ENCODE results near the gene RHBDF2.
"Not testable (repeated sequence)": the region's sequence is repeated elsewhere in the genome, so short reads cannot be mapped to it uniquely, and the experiment has no call there.

Gene RHBDF2

DNA sequence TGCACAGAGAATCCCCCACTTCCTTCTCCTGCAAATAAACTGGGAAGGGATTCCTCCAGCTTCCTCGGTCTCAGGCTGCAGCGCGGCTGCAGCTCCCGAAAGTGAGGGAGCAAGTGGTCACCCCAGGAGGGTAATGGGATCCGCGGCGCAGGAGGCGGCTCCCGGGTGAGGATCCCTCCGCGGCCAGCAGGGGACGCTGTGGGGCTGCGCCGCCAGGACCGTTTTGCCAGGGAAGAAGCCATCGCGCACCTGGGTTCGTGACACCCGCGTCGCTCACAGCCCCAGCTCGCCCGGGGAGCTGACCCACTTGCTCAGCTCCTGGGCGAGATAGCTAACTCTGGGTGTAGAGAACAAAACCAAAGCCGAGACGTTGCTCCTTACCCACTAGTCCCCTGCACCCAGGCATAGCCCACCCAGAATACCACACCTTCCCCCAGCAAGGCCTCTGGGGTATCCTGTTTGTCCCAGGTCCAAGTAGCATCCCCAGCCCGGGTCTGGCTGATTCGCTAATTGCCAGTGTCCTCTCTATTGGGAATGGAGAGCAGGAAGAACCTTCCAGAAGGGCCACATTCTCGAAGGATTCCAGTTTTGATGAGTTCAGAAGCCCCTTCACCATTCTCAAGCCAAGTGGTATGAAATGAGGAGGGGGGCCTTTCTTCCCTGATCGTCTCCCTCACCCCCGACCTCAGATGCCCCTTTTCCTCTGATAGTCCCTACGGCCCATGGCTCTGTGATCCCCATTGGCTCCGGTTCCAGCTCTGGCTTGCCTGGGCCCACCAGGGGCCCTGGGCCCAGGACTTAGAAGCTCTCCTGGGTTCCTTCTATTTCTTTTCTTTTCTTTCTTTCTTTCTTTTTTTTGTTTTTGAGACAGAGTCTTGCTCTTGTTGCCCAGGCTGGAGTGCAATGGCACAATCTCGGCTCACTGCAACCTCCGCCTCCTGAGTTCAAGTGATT, 22.1 kb upstream of the RHBDF2 start:
- peak; percentile 45 to 66 for DNase-seq

DNA sequence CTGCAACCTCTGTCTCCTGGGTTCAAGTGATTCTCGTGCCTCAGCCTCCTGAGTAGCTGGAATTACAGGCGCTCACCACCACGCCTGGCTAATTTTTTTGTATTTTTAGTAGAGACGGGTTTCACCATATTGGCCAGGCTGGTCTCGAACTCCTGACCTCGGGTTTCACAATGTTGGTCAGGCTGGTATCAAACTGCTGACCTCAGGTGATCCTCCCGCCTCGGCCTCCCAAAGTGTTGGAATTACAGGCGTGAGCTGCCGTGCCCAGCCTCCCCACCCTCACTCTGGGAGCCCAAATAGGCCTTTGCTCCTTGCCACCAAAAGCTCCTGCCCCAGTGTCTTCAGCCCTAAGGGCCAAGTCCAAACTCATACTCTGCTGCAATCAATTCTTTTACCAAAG, 20.5 kb upstream of the RHBDF2 start:
- not testable (repeated sequence) for DNase-seq

DNA sequence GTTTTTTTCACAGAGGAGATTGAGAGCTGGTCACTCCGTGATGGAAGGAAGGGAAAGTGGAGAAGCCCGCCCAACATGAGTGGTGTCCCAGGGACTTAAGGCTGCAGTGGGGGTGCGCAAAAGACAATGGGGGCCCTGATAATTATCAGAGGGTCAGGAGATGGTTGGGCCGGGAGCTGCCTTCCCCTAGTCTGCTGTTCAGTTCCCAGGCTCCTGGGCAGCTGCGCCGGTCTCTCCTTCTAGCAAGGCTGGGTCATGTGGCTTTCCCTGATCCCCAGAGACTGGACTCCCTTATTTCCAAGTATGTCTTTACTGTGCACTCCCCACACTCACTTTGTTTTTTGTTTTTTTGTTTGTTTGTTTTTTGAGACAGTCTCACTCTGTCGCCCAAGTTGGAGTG, 20.0 kb upstream of the RHBDF2 start:
- no peak for DNase-seq

DNA sequence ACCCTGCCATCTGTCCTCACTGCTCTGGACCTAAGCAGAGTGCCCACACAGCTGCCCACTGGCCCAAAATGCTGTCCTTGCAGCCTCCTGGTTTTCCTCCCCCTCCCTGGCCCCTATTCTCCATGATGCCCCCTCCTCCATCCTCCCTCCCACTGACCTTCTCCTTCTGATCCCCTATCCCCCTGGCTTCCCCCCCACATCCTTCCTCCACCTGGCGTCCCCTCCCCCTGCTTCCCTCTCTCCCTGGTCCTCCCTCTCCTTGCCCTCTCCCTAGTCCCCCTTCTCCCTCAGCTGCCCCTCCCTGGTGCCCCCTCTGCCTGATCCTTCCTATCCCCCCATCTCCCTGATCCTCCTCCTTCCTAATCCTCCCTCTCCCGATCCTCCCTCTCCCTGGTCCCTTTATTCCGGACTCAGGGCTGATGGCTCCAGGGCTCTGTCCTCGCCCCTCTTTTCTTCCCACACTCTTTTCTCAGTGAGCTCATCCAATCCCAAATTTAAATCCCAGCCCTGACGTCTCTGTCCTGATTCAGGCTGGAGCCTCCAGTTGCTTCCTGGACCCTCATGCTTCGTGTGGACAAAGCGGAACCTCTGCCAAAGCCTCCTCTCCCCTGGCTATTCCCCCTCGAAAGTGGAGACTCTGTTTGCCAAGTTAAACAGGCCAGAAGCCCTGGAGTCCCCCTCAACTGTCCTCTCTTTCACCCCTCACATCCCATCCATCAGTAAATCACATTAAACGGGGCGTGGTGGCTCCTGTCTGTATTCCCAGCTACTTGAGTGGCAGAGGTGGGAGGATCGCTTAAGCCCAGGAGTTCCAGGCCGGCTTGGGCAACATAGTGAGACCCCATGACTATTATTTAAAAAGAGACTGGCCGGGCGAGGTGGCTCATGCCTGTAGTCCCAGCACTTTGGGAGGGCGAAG, 18.1 kb upstream of the RHBDF2 start:
- no peak for DNase-seq

DNA sequence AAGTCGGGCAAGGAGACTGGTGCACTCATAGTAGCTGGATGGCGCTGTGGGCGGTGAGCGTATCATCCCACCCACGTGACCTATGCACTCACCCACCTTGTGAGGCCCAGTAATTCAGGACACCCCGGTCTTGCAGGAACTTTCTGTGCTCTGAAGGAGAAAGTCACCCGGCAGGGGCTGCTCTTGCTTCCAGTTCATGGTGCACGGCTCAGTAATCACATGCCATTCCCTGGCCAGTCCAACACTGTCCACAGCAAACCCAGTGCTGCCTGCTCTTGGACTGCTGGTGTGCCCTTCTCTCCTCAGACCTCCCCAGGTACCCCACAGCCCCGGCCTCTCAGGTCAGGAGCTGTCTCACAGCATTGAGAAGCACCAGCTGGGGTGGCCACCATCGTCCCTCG, 16.4 kb upstream of the RHBDF2 start:
- no peak for DNase-seq

DNA sequence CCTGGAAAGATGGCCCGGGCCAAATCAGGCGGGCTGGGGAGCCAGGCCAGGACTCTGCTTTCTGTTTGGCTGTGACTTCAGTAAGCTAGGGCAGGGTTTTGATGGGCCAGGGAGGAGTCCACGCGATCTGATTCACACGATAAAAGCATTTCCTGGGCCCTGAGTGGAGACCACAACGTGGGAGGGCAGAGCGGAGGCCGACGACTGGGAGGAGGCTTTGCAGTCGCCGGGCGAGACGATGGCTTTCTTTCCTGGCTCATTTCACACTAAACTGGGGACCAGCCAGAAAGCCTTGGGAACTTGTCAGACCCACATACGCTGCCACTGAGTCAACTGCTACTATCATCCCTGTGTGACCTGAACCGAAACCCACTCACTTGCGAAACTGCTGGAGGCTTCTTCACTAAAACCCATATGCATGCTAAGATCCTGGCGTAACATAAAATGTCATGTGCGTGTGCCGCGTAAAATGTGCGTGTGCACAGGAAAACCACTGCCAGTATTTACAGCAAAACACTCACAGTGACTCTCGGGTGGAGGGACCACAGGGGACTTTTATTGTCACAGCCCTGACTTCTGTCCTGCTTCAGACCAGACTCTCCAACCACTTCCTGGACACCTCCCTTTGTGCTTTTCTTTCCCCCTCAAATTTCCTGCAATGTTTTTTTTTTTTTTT, 14.2 kb upstream of the RHBDF2 start:
- DNase-seq: no peak

DNA sequence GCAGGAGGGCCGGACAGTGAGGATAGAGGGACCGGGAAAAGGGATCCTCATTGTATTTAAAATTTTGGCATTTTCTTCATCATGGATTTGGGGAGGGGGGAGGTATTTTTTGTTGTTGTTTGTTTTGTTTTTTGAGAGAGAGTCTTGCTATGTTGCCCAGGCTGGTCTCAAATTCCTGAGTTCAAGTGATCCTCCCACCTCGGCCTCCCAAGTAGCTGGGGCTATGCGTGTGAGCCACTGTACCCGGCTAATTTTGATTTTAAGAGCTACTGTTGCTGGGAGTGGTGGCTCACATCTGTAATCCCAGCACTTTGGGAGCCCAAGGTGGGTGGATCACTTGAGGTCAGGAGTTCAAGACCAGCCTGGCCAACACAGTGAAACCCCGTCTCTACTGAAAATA, 13.1 kb upstream of the RHBDF2 start:
- DNase-seq: not testable (repeated sequence)

DNA sequence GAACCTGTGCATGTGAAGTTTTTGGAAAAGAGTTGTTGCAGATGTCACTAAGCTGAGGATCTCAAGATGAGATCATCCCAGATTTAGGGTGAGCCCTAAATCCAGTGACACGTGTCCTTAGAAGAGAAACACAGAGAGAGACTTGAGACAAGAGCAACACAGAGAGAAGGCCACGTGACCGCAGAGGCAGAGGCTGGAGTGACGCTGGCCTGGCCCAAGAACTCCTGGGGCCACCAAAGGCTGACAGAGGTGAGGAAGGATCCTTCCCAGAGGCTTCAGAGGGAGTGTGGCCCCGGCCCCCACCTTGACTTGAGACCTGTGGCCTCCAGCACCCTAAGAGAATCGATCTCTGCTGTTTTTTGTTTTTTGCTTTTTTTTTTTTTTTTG, 12.1 kb upstream of the RHBDF2 start:
- no peak for DNase-seq

DNA sequence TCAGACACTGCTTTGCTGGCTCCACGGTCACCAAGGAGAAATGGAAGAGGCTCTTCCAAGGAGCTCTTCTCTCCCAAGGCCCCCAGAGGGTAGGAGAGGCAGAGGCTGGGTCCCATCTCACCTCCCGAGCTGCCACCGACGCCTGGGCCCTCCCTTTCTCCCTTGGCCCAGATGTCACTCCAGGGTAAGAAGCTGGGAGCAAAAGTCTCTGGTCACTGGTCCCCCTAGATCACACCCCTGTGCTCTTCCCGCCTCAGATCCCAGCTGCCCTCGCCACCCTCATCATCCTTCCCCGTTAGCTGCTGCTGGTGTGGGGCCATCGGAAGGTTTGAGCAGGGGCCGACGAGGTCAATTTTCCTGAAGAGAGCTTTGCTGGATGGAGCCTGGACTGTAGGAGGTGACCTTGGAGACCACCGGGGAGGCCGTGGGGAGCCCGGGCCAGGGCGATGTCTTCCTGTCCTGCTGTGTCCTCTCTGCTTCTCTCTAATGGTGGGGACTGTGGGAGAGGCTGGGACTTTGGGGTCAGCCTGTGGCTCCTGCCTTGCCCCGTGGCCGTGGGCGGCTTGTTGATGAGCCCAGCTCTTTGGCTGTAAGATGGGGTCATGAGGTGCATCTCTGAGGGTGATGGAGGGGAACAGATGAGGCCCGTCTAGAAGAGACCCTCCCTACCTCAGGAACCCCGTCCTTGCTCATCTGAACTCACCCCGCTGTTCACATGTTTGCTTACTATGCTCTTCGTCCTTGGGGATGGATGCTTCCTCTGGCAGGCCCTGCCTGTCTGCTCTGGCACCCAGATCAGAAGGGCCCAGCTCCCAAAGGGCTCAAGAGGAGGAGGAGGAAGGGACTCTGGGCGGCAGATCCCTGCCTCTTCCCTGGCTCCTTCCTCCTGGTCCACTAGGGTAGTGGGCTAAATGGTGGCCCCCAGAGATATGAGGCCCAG, 11.4 kb upstream of the RHBDF2 start:
- no peak for DNase-seq

DNA sequence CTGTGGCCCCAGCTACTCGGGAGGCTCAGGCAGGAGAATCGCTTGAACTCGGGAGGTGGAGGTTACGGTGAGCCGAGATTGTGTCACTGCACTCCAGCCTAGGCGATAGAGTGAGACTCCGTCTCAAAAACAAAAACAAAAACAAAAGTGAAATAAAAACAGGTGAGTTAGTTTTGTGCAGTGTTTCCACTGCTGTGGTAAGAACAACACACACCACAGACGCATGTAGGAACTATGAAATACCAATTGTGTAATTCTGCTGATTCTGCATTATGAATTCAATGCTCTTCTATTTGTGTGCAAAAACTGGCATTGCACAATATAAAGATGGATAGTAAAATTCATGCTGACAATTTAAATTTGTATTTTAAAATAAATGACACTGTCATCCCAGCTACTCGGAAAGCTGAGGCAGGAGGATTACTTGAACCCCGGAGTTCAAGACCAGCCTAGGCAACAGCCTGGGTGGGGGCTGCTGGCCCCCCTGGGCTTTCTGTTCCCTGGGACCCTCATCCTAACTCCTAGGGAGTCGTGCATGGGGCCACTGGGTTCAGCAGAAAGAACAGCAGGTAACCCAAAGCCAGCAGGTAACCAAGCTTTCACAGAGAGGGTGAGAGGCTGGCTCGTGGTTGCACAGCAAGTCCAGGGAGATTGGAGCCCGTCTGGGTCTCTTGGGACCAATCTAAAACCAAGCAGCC, 10.6 kb upstream of the RHBDF2 start:
- DNase-seq: no peak

DNA sequence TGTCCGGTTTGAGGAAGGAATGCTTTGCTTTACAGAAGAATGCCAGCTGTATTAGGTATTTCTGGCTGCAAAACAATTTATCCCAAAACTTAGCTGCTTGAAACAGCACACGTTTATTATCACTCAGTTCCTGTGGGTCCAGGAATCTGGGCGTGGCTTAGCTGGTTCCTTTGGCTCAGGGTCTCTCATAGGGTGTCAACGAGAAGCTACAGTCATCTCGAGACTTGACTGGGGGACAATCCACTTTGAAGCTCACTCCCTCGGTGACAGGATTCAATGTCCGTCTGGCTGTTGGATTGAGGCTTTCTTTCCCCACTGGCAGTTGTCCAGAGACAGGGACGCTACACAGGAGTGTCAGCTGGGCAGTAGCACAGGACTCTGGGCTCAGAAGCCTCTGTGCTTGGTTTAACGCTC, 9.6 kb upstream of the RHBDF2 start:
- no peak for DNase-seq

DNA sequence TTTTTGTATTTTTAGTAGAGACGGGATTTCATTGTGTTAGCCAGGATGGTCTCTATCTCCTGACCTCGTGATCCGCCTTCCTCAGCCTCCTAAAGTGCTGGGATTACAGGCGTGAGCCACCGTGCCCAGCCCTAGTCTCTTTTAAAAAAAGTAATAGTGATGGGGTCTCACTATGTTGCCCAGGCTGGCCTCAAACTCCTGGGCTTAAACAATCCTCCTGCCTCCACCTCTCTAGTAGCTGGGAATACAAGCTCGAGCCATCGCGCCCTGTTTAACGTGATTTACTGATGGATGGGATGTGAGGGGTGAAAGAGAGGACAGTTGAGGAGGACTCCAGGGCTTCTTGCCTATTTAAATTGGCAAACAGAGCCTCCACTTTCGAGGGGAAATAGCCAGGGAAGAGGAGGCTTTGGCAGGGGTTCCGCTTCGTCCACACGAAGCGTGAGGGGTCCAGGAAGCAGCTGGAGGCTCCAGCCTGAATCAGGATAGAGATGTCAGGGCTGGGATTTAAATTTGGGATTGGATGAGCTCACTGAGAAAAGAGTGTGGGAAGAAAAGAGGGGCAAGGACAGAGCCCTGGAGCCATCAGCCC, 7.3 kb upstream of the RHBDF2 start:
- not testable (repeated sequence) for DNase-seq

DNA sequence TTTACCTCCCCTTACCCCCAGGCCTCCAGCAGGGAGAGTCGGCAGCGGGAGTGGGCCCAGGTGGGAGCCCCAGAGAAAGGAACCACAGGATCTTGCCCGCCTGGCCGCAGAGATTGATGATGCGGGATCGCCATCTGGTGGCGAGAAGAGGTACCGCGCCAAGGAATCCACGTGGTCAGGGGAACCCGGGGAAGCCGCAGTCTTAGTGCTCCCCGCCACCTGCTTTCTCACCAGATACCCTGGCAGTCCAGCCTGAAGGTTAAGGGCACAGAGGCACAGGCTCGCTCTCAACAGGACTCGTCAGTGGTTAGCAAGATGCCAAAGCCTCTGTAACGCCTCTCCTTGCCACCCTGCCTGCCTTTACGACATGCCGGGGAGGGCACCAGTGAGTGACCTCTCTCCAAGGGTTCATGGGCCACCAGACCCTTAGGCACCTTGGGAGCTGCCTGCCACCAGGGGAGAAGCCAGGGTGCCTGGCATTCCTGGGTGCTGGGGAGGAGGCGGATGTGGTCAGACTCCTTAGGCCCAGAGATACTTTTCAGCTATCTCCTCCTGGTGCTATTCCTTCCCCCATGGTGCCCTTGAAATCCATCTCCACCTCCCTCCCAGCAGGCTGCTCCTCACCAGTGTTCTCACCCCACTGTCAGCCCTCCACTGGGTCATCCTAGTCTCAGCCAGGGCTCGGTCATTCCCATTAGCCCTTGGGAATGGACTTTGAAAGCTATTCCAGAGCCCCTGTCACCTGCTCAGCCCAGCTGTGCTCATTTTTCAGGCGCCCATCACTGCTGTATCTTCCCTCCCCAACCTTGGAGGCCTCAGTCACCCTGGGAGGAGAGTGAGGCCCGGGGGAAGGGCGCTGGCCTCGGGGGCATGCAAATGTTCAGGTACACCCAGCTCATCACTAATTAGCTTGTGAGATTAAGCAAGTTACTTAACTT, 5.5 kb upstream of the RHBDF2 start:
- DNase-seq: peak; percentile 53 to 86

DNA sequence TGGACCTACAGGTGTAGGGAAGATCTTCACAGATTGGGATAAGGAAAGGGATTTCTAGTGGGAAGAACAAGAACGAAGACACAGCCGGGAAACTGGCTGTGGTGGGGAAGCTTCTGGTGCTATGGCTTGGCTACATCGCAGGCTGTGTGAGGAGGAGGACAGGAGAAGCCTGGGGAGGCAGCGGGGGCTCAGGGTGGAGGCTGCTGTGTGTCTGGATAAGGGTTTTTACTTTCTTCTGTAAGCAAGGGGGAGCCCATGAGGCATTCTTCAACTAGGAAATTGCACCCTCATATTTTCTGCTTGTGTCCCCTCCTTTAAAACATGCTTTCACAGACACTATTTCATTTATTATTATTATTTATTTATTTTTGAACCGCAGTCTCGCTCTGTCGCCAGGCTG, 2.9 kb upstream of the RHBDF2 start:
- no peak for DNase-seq

DNA sequence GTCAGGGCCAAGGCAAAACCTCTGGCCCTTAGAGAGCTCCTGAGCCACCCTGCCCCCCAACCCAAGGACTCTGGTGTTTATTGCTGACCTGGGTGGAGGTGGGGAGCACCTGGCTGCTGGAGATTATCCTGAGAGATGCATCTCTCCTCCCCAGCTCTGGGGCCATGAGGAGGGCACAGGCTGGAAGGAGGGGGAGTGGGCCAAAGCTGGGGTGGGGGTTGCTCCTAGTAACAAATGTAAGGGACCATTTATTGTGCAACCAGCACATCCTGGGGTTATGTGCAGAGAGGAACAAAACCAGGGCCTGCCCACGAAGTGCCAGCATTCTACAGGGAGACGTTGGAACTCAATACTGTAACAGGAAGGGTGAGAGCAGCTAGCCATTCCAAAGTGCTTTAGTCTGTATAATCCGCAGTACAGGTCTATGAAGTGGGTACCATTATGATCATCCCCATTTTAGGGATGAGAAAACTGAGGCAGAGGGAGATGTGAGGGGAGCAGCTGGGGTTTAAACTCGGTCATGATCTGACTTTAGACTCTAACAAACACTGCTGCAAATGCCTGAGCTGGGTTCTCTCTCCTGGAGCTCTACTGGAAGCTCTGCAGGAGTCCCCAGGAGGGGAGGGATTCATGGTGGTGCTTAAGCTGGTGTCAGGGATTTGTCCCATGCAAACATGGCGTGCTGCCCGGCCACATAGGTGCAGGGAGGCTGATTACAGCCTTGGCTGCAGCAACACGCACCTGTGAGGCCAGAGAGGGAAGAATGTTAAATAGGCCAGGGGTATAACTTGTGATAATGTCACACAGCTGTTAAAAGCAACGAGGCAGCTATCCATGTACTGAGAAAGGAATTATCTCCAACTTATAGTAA, 1.4 kb upstream of the RHBDF2 start:
- no peak for DNase-seq

DNA sequence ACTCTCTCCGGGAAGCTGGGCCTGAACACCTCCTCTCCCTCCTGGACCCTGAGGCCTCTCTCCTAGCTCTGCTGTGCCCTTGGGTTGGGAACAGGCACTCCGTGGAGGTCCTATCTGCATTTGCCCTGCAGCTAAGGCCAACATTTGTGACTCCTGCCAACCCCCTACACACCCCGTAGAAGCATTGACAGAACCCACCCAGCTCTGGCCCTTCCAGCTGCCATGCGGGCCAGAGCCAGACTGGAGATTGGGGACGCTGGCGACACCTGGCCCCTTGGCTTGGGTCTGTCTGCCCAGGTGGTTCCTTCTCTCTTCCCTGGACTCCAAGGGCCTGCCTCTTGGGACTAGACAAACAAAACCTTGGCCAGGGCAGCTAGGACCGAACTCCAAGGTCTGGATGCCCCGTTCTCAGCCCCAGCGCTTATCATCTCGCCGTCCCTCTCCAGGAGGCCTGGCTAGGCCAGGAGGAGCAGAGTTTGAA, 644 bp upstream of the RHBDF2 start:
- DNase-seq: no peak

DNA sequence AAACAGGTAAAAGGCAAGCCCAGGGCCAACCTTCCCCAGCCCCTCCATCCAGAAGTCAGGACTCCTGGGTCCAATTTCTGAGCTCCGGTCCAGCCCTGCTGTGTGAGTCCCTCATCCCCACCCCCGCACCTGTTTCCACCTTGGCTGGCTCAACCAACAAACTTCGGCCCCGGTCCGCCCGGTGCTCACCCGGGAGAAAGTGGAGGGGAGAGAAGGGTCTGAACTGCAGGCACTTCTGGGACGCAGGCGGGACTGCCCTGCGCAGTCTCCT, 541 bp downstream of the RHBDF2 start:
- no peak for DNase-seq

DNA sequence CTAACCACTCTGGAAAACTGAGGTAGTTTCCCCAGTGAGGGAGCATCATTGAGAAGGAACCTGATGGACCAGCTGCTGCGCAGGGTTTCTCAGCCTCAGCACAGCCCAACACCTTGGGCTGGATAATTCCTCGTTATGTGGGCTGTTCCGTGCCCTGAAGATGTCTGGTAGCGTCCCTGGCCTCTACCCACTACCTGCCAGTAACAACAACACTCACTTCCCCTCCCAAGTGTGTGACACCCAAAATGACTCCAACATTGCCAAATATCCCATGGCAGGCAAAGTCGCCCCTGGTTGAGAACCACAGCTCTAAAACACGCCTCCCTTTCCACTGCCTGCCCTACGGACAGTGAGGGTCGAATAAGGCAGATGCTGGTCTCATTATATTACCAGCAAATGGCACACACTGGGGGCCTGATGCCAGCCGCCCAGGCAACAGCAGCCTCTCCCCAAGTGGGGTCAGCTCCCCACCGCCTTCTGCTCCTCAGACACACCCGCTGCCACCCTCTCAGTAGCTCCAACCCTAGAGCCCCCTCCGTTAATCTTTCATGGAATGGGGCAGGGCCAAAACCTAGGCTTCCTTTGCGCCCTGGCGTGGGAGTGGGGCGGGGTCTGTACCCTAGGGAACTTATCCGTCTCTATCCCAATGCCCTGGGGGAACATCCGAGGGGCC, 1.0 kb downstream of the RHBDF2 start:
- no peak for DNase-seq
